Esophagus squamous epithelium (tissue), 4 donors: ENCODE measurements around the gene POLR2M.

Experiments
- CTCF ChIP-seq, 6 experiments: fragments of 450-650 bp in 4 of 6; fragments of 200-600 bp in 2 of 6; sonication (generic) in 2 of 6; IDR thresholded peaks; one replicate each; pipeline ENCODE4 v1.5.1; 2016 to 2019; ENCODE audit warnings: antibody characterized with exemption in 6 of 6, mild to moderate bottlenecking in 4 of 6, moderate library complexity in 4 of 6
- POLR2A ChIP-seq, 4 donors: fragments of 450-650 bp; IDR thresholded peaks; one replicate each; pipeline ENCODE4 v1.6.1; 2017; ENCODE audit warnings: antibody characterized with exemption in 4 of 4, mild to moderate bottlenecking in 4 of 4, moderate library complexity in 3 of 4

GRCh38 chr15:57703387-57703786, 3.1 kb upstream of the POLR2M start:
- no peak for TF ChIP-seq CTCF (IDR thresholded peaks at IDR 0.05)
- no peak for TF ChIP-seq POLR2A (IDR thresholded peaks at IDR 0.05)
